Measurements from ENCODE around the gene NOVA1.

DNA sequence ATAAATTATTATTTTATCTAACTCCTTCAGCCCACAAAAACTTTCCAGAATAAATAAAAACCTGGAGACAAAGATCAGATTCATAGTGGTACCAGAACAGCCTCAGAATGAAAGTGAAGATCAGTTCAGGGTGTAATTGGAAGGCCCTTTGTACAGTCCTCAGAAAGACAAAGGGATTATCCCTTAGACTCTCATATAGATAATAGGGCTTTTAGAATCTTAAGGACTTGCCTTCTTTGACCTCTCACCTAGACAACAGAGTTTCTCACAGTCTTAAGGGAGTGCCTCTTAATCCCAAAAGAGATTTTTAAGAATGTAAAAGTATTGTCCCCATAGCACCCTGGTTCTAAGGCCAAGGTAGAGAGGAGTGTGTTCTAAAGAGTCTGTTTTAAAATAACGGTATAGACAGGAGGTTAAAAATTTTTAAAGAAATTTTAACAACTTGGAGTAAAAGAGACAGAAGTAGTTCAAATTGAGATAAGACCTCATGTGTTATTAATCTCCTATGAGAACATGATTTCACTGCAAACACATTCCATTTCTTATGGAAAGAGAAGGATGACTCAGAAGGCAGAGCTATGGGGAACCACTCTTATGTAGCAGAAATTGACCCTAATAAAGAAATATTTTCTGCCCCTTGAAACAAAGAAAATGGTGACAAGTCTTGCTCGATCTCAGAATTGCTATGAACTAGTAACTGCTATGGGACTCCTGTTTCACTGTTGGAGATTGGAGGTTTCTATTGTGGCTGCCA is 24.2 kb upstream of the NOVA1 start:
- no peak for TF ChIP-seq GATA2 (IDR thresholded peaks at IDR 0.05; ENCODE audit: low read depth, low read length)
- TF ChIP-seq GATA3 (IDR thresholded peaks at IDR 0.05; ENCODE audit: low read depth, low read length), result no peak
